HepG2 (cell line): ENCODE measurements around the gene ARHGAP22. TPM values are rescaled to one million over a fixed set of nuclear protein-coding genes. Genes with fewer than 3 reads are reported as not detected.

Source experiments
- ATAC-seq: fragments of 200-7000 bp; cut with Tn5 transposase; 3 replicates; pipeline ENCODE4 v1.9.1; 2020; ENCODE audit warnings: mild to moderate bottlenecking, moderate library complexity
- BruUV-seq: library from RNA; stranded (reverse); fragments of 400-500 nt; replicated peaks from 2 replicates; lab custom pipeline; 2021; lab: Mats Ljungman, UMichigan
- CTCF ChIA-PET: fragments of 300-600 bp; formaldehyde crosslinking; extraction: SDS; loops from one replicate; lab custom pipeline; 2021; ENCODE audit warnings: low total read pairs, inconsistent platforms, low intra/inter-chr PET ratio; lab: Yijun Ruan, JAX
- POLR2A ChIA-PET: fragments of 350-600 bp; sonication (Branson Sonifier 250); formaldehyde crosslinking; loops from one replicate; lab custom pipeline; 2020; ENCODE audit warnings: antibody characterized with exemption, inconsistent platforms; lab: Yijun Ruan, JAX
- DNase-seq: peaks from one replicate; pipeline ENCODE4 v3.0.0-alpha.2; 2015; ENCODE audit warnings: low spot score
- FAIRE-seq: peaks from 3 replicates; lab custom pipeline; 2011; peaks lifted over from hg19 to GRCh38; lab: Jason Lieb, UNC
- H2AFZ ChIP-seq: one replicate; pipeline ENCODE4 v1.6.1; 2011; ENCODE audit warnings: low read length, inconsistent platforms
- H3K27ac ChIP-seq: fragments of 300-600 bp; 3 replicates; pipeline ENCODE4 v1.8.0; 2011; ENCODE audit warnings: mixed run types, mild to moderate bottlenecking, mixed read lengths, low read length, inconsistent platforms; ENCODE audit not compliant: insufficient read depth; ENCODE audit errors: extremely low read length
- H3K27me3 ChIP-seq, 2 experiments: fragments of 200-600 bp in 1 of 2; 2 replicates in 1 of 2; 3 replicates in 1 of 2; pipeline versions ENCODE4 v1.6.0 to v1.8.0; 2011; ENCODE audit warnings: low read length in 2 of 2, mild to moderate bottlenecking in 2 of 2, moderate library complexity in 2 of 2, inconsistent platforms in 1 of 2; ENCODE audit not compliant: insufficient read depth in 2 of 2, control insufficient read depth in 1 of 2
- H3K36me3 ChIP-seq, 2 experiments: fragments of 200-600 bp in 1 of 2; replicated peaks in 1 of 2; 2 replicates in 1 of 2; 3 replicates in 1 of 2; pipeline versions ENCODE4 v1.5.1 to v1.8.0; 2011; ENCODE audit warnings: low read length in 2 of 2, inconsistent platforms in 1 of 2; ENCODE audit not compliant: insufficient read depth in 2 of 2, control insufficient read depth in 1 of 2
- H3K4me1 ChIP-seq: 2 replicates; pipeline ENCODE4 v1.5.1; 2012; ENCODE audit warnings: low read length, inconsistent platforms; ENCODE audit not compliant: insufficient read depth
- H3K4me2 ChIP-seq: 2 replicates; pipeline ENCODE4 v1.6.0; 2011; ENCODE audit warnings: low read depth, low read length, inconsistent platforms
- H3K4me3 ChIP-seq, 3 experiments: fragments of 200-600 bp in 1 of 3; sonication (generic), shearing (Covaris generic) in 1 of 3; replicated peaks in 1 of 3; 2 replicates each; pipeline ENCODE4 v1.5.1; 2011 to 2016; ENCODE audit warnings: low read length in 3 of 3, inconsistent platforms in 2 of 3, low read depth in 2 of 3, mild to moderate bottlenecking in 2 of 3, control low read depth in 1 of 3, mixed read lengths in 1 of 3; ENCODE audit not compliant: insufficient read depth in 1 of 3
- H3K79me2 ChIP-seq: one replicate; pipeline ENCODE4 v1.6.1; 2011; ENCODE audit warnings: low read length, inconsistent platforms; ENCODE audit not compliant: insufficient read depth
- H3K9ac ChIP-seq: 2 replicates; pipeline ENCODE4 v1.6.0; 2011; ENCODE audit warnings: mild to moderate bottlenecking, low read depth, low read length, inconsistent platforms; ENCODE audit not compliant: insufficient read depth
- H3K9me3 ChIP-seq: 2 replicates; pipeline ENCODE4 v1.5.1; 2012; ENCODE audit warnings: mild to moderate bottlenecking, low read length
- H4K20me1 ChIP-seq: 2 replicates; pipeline ENCODE4 v1.6.0; 2011; ENCODE audit warnings: inconsistent platforms, mild to moderate bottlenecking, low read length, moderate library complexity; ENCODE audit not compliant: insufficient read depth
- ADNP ChIP-seq: sonication (generic); formaldehyde crosslinking; IDR thresholded peaks from 2 replicates; pipeline ENCODE4 v1.4.0; 2020; ENCODE audit warnings: missing genetic modification reagents
- GTF3A ChIP-seq: sonication (generic); formaldehyde crosslinking; conservative IDR thresholded peaks from 2 replicates; pipeline ENCODE4 v1.4.0; 2020; ENCODE audit warnings: mild to moderate bottlenecking, missing genetic modification reagents
- GZF1 ChIP-seq: sonication (generic); formaldehyde crosslinking; IDR thresholded peaks from 2 replicates; pipeline ENCODE4 v1.5.1; 2020; ENCODE audit warnings: mild to moderate bottlenecking, missing genetic modification reagents
- HDAC1 ChIP-seq: sonication (generic); formaldehyde crosslinking; IDR thresholded peaks from 2 replicates; pipeline ENCODE4 v1.5.1; 2020; ENCODE audit warnings: mild to moderate bottlenecking, missing genetic modification reagents
- HMGXB3 ChIP-seq: sonication (generic); formaldehyde crosslinking; IDR thresholded peaks from 2 replicates; pipeline ENCODE4 v1.4.0; 2020; ENCODE audit warnings: missing genetic modification reagents, borderline replicate concordance
- IKZF1 ChIP-seq: fragments of 450-650 bp; IDR thresholded peaks from 2 replicates; pipeline ENCODE4 v1.7.1; 2016
- KLF16 ChIP-seq, 2 experiments: sonication (generic) in 1 of 2; formaldehyde crosslinking in 1 of 2; IDR thresholded peaks; 2 replicates each; pipeline versions ENCODE4 v1.6.1 to v1.8.0; 2016 to 2023; ENCODE audit warnings: missing genetic modification reagents in 2 of 2, missing compliant biosample characterization in 1 of 2
- NFRKB ChIP-seq: fragments of 450-650 bp; IDR thresholded peaks from 2 replicates; pipeline ENCODE4 v1.6.1; 2017
- SRY ChIP-seq: sonication (generic); formaldehyde crosslinking; IDR thresholded peaks from 2 replicates; pipeline ENCODE4 v1.8.0; 2022; ENCODE audit warnings: mild to moderate bottlenecking, missing genetic modification reagents
- ZFP36L2 ChIP-seq: sonication (generic); formaldehyde crosslinking; IDR thresholded peaks from 2 replicates; pipeline ENCODE4 v1.4.0; 2020; ENCODE audit warnings: missing genetic modification reagents
- ZGPAT ChIP-seq: IDR thresholded peaks from 2 replicates; pipeline ENCODE4 v1.6.1; 2016; ENCODE audit warnings: mild to moderate bottlenecking
- ZKSCAN5 ChIP-seq: sonication (generic); formaldehyde crosslinking; IDR thresholded peaks from 2 replicates; pipeline ENCODE4 v1.5.1; 2020; ENCODE audit warnings: mild to moderate bottlenecking, missing genetic modification reagents
- ZNF205 ChIP-seq: IDR thresholded peaks from 2 replicates; pipeline ENCODE4 v1.6.1; 2018; ENCODE audit warnings: missing biosample characterization, missing genetic modification reagents
- ZNF44 ChIP-seq: sonication (generic); formaldehyde crosslinking; IDR thresholded peaks from 2 replicates; pipeline ENCODE4 v1.5.1; 2020; ENCODE audit warnings: mild to moderate bottlenecking, missing genetic modification reagents
- ZNF605 ChIP-seq: sonication (generic); formaldehyde crosslinking; IDR thresholded peaks from 2 replicates; pipeline ENCODE4 v1.8.0; 2022; ENCODE audit warnings: mild to moderate bottlenecking, missing genetic modification reagents
- ZNF644 ChIP-seq: IDR thresholded peaks from 2 replicates; pipeline ENCODE4 v1.6.1; 2016; ENCODE audit warnings: low read depth
- ZNF740 ChIP-seq: sonication (generic); formaldehyde crosslinking; IDR thresholded peaks from 2 replicates; pipeline ENCODE4 v1.4.0; 2020; ENCODE audit warnings: missing genetic modification reagents
- WGBS: methylation state at CpG from one replicate; pipeline ENCODE4 v1.1.6; 2017; ENCODE audit warnings: low lambda C conversion rate; 5-methylcytosine and 5-hydroxymethylcytosine counted together
- in situ Hi-C: cut with HindIII; loops from 2 replicates; pipeline ENCODE4 v1.10.0; 2017; ENCODE audit warnings: low pct_unique_long_range_greater_than_20kb; ENCODE audit not compliant: extremely low pct_ligation_motif_present
- intact Hi-C: fragments of 100-400 bp; cut with micrococcal nuclease; formaldehyde crosslinking; loops from one replicate; pipeline ENCODE4 v1.10.0; 2022; ENCODE audit not compliant: unreplicated experiment
- polyA plus RNA-seq, 8 experiments: library from polyadenylated mRNA; depleted of rRNA in 3 of 8; stranded (reverse) in 7 of 8; unstranded in 1 of 8; fragments of >200 nt; fragmentation: Illumina TruSeq in 4 of 8; extraction: Trizol in 4 of 8; gene quantifications; 2 replicates each; pipeline versions ENCODE4 v1.2.1 to v1.2.3, GENCODE V29; 2011 to 2016; ENCODE audit warnings: low read depth in 4 of 8, missing spikeins in 1 of 8, mixed read lengths in 1 of 8; ENCODE audit not compliant: insufficient read depth in 1 of 8
- total RNA-seq, 5 experiments: library from RNA; depleted of rRNA; stranded (reverse); fragments of >200 nt; fragmentation: Illumina TruSeq; extraction: Trizol; gene quantifications; 2 replicates each; pipeline ENCODE4 v1.2.3, GENCODE V29; 2016; ENCODE audit warnings: low read depth in 1 of 5

Gene ARHGAP22
- total and polyA plus RNA-seq, 2 of the 13 experiments (the other 11 are each of a cell fraction or from before 2014, with no cell fraction given), result 0.08 to 0.38 TPM

- no peaks in the 10 kb centered on the region for H3K36me3 ChIP-seq
- H3K27me3 ChIP-seq, result peaks cover 0 to 5% of the 10 kb centered on the region in 2 experiments; a peak in 2 of 5 replicates
- WGBS, result 38% methylated on average over 9 of the region's 9 CpGs
- H3K4me3 ChIP-seq, result no peak overlapping the region
- H4K20me1 ChIP-seq, result no peaks in the 10 kb centered on the region
- in situ Hi-C loops, result no loop called here
- ATAC-seq, result no peak
- POLR2A ChIA-PET, result no interaction called here
- no peak overlapping the region for H3K9ac ChIP-seq
- 0 out of 2 replicates have a peak, but pooled peaks cover 6% of the 10 kb centered on the region for H3K4me1 ChIP-seq
- H2AFZ ChIP-seq, result no peak overlapping the region
- no peak overlapping the region for H3K4me2 ChIP-seq
- intact Hi-C loops, result no loop called here
- H3K27ac ChIP-seq, result no peak overlapping the region
- TF ChIP-seq HDAC1 (no peak), ZKSCAN5 (no peak), ZNF644 (CRISPR knock-in tag) (no peak), ZNF605 (CRISPR knock-in tag) (no peak), NFRKB (no peak), IKZF1 (no peak), KLF16 (CRISPR knock-in tag; IDR thresholded peaks at IDR 0.05) (no peak), ZNF205 (CRISPR knock-in tag) (no peak), HMGXB3 (no peak), SRY (CRISPR knock-in tag) (no peak), ZGPAT (CRISPR knock-in tag) (no peak), GTF3A (CRISPR knock-in tag) (no peak), ZNF740 (CRISPR knock-in tag) (no peak), ADNP (CRISPR knock-in tag) (no peak), ZNF44 (no peak), GZF1 (no peak), ZFP36L2 (no peak)
- no peaks in the 10 kb centered on the region for H3K9me3 ChIP-seq
- CTCF ChIA-PET, result no interaction called here
- H3K79me2 ChIP-seq, result no peaks in the 10 kb centered on the region
- no peak for FAIRE-seq
- no TSS peak for BruUV-seq
- no peak for DNase-seq
Measured at GRCh38 chr10:48502791-48503190, 102.1 kb downstream of the ARHGAP22 start.
